Measurements from ENCODE around the gene CSMD2.

Gene CSMD2

GRCh38 chr1:34037856-34038255 is 127.2 kb downstream of the CSMD2 start:
- no peak for DNase-seq
- H3K4me2 ChIP-seq (ENCODE audit: low read depth, low read length) = no peak overlapping the region
- no peak overlapping the region for H3K27ac ChIP-seq (ENCODE audit: low read length)
- H3K9me2 ChIP-seq (replicated peaks; ENCODE audit: insufficient read depth, low read length) = no peaks in the 10 kb centered on the region
- H3K9me3 ChIP-seq (replicated peaks; ENCODE audit: insufficient read depth, low read length) = no peaks in the 10 kb centered on the region
- no peak overlapping the region for H3K9ac ChIP-seq (ENCODE audit: low read length)
- no peaks in the 10 kb centered on the region for H3K79me2 ChIP-seq (ENCODE audit: low read length)
- H3K36me3 ChIP-seq (replicated peaks; ENCODE audit: insufficient read depth, low read length) = no peaks in the 10 kb centered on the region
- H3K4me1 ChIP-seq (ENCODE audit: low read length) = no peaks in the 10 kb centered on the region
- no peak overlapping the region for H2AFZ ChIP-seq (ENCODE audit: low read length)
- H3F3A ChIP-seq (ENCODE audit: insufficient read depth, low read length) = no peaks in the 10 kb centered on the region
- no peaks in the 10 kb centered on the region for H4K20me1 ChIP-seq (ENCODE audit: insufficient read depth, low read length)
- peaks cover 9% of the 10 kb centered on the region; the same call in 1 of the 2 replicates for H3K27me3 ChIP-seq (replicated peaks; ENCODE audit: insufficient read depth, low read length)
- TF ChIP-seq EZH2 (optimal IDR thresholded peaks at IDR 0.05; ENCODE audit: low read depth, low read length) = no peak
- TF ChIP-seq CTCF (IDR thresholded peaks at IDR 0.05; ENCODE audit: low read length) = no peak
- TF ChIP-seq EZH2phosphoT487 (IDR thresholded peaks at IDR 0.05; ENCODE audit: low read length) = no peak
- H3K4me3 ChIP-seq (ENCODE audit: low read length) = no peak overlapping the region

GRCh38 chr1:34037109-34037508 is 127.9 kb downstream of the CSMD2 start:
- Histone ChIP-seq H4K20me1 (ENCODE audit: insufficient read depth, low read length) (no peaks in the 10 kb centered on the region), H3K9me3 (replicated peaks; ENCODE audit: insufficient read depth, low read length) (no peaks in the 10 kb centered on the region), H3K4me2 (ENCODE audit: low read depth, low read length) (no peak overlapping the region), H3F3A (ENCODE audit: insufficient read depth, low read length) (no peaks in the 10 kb centered on the region), H3K79me2 (ENCODE audit: low read length) (no peaks in the 10 kb centered on the region), H3K27ac (ENCODE audit: low read length) (no peak overlapping the region), H3K4me3 (ENCODE audit: low read length) (no peak overlapping the region), H3K36me3 (replicated peaks; ENCODE audit: insufficient read depth, low read length) (no peaks in the 10 kb centered on the region), H3K4me1 (ENCODE audit: low read length) (no peaks in the 10 kb centered on the region), H3K9me2 (replicated peaks; ENCODE audit: insufficient read depth, low read length) (no peaks in the 10 kb centered on the region), H3K27me3 (replicated peaks; ENCODE audit: insufficient read depth, low read length) (peaks cover 9% of the 10 kb centered on the region; the same call in 1 of the 2 replicates), H2AFZ (ENCODE audit: low read length) (no peak overlapping the region), H3K9ac (ENCODE audit: low read length) (no peak overlapping the region)
- no peak for TF ChIP-seq CTCF (IDR thresholded peaks at IDR 0.05; ENCODE audit: low read length)
- TF ChIP-seq EZH2phosphoT487 (IDR thresholded peaks at IDR 0.05; ENCODE audit: low read length) = no peak
- DNase-seq = no peak

GRCh38 chr1:34034036-34034435 is 131.0 kb downstream of the CSMD2 start:
- Histone ChIP-seq H3K9ac (ENCODE audit: low read length) (no peak overlapping the region), H3K27ac (ENCODE audit: low read length) (no peak overlapping the region), H3K4me1 (ENCODE audit: low read length) (no peaks in the 10 kb centered on the region), H3K79me2 (ENCODE audit: low read length) (no peaks in the 10 kb centered on the region), H3F3A (ENCODE audit: insufficient read depth, low read length) (no peaks in the 10 kb centered on the region), H4K20me1 (ENCODE audit: insufficient read depth, low read length) (no peaks in the 10 kb centered on the region), H3K27me3 (replicated peaks; ENCODE audit: insufficient read depth, low read length) (peaks cover 9% of the 10 kb centered on the region; the same call in 1 of the 2 replicates), H2AFZ (ENCODE audit: low read length) (no peak overlapping the region), H3K4me2 (ENCODE audit: low read depth, low read length) (no peak overlapping the region), H3K36me3 (replicated peaks; ENCODE audit: insufficient read depth, low read length) (no peaks in the 10 kb centered on the region), H3K4me3 (ENCODE audit: low read length) (no peak overlapping the region), H3K9me3 (replicated peaks; ENCODE audit: insufficient read depth, low read length) (no peaks in the 10 kb centered on the region), H3K9me2 (replicated peaks; ENCODE audit: insufficient read depth, low read length) (no peaks in the 10 kb centered on the region)
- no peak for DNase-seq
- TF ChIP-seq EZH2 (optimal IDR thresholded peaks at IDR 0.05; ENCODE audit: low read depth, low read length) (no peak), EZH2phosphoT487 (IDR thresholded peaks at IDR 0.05; ENCODE audit: low read length) (no peak), CTCF (IDR thresholded peaks at IDR 0.05; ENCODE audit: low read length) (no peak)

Measured in MM.1S (cell line).